ENCODE measurements around the gene PARP8.
"Not testable (repeated sequence)": the region's sequence is repeated elsewhere in the genome, so short reads cannot be mapped to it uniquely, and the experiment has no call there.

PARP8 gene

GRCh38 chr5:50774446-50775175 is 108.2 kb downstream of the PARP8 start:
- DNase-seq (ENCODE audit: low read depth), result not testable (repeated sequence)

GRCh38 chr5:50786073-50786472 is 119.6 kb downstream of the PARP8 start:
- peak; percentile 8 for DNase-seq (ENCODE audit: low read depth)

GRCh38 chr5:50791813-50792212 is 125.4 kb downstream of the PARP8 start:
- no peak for DNase-seq (ENCODE audit: low read depth)

GRCh38 chr5:50792843-50793242 is 126.4 kb downstream of the PARP8 start:
- no peak for DNase-seq (ENCODE audit: low read depth)

GRCh38 chr5:50794812-50795211 is 128.4 kb downstream of the PARP8 start:
- no peak for DNase-seq (ENCODE audit: low read depth)

GRCh38 chr5:50798002-50798401 is 131.6 kb downstream of the PARP8 start:
- no peak for DNase-seq (ENCODE audit: low read depth)

GRCh38 chr5:50799596-50799995 is 133.2 kb downstream of the PARP8 start:
- no peak for DNase-seq (ENCODE audit: low read depth)

GRCh38 chr5:50800410-50800809 is 134.0 kb downstream of the PARP8 start:
- no peak for DNase-seq (ENCODE audit: low read depth)

- DNase-seq (ENCODE audit: low read depth), result no peak
Measured at GRCh38 chr5:50807661-50808060, 141.2 kb downstream of the PARP8 start.

- DNase-seq (ENCODE audit: low read depth), result no peak
Measured at GRCh38 chr5:50808406-50808805, 142.0 kb downstream of the PARP8 start.

GRCh38 chr5:50811746-50812145 is 145.3 kb downstream of the PARP8 start:
- not testable (repeated sequence) for DNase-seq (ENCODE audit: low read depth)

- no peak for DNase-seq (ENCODE audit: low read depth)
Measured at GRCh38 chr5:50813691-50814090, 147.3 kb downstream of the PARP8 start.

GRCh38 chr5:50814556-50814955 is 148.1 kb downstream of the PARP8 start:
- DNase-seq (ENCODE audit: low read depth), result no peak

- DNase-seq (ENCODE audit: low read depth), result no peak
Measured at GRCh38 chr5:50822046-50822445, 155.6 kb downstream of the PARP8 start.

GRCh38 chr5:50822761-50823160 is 156.3 kb downstream of the PARP8 start:
- DNase-seq (ENCODE audit: low read depth), result no peak

GRCh38 chr5:50823568-50823967 is 157.1 kb downstream of the PARP8 start:
- DNase-seq (ENCODE audit: low read depth), result no peak

- DNase-seq (ENCODE audit: low read depth), result no peak
Measured at GRCh38 chr5:50824109-50824508, 157.7 kb downstream of the PARP8 start.

GRCh38 chr5:50827516-50828247 is 161.2 kb downstream of the PARP8 start:
- DNase-seq (ENCODE audit: low read depth), result no peak

GRCh38 chr5:50829023-50829422 is 162.6 kb downstream of the PARP8 start:
- no peak for DNase-seq (ENCODE audit: low read depth)

- DNase-seq (ENCODE audit: low read depth), result no peak
Measured at GRCh38 chr5:50832657-50833284, 166.3 kb downstream of the PARP8 start.

GRCh38 chr5:50836356-50836755 is 169.9 kb downstream of the PARP8 start:
- DNase-seq (ENCODE audit: low read depth), result no peak

GRCh38 chr5:50839472-50839871 is 173.0 kb downstream of the PARP8 start:
- DNase-seq (ENCODE audit: low read depth), result no peak

GRCh38 chr5:50843091-50843490 is 176.7 kb downstream of the PARP8 start:
- DNase-seq (ENCODE audit: low read depth), result no peak

All from EH (cell line).